ENCODE data around the gene ASB5.

ASB5 gene

DNA sequence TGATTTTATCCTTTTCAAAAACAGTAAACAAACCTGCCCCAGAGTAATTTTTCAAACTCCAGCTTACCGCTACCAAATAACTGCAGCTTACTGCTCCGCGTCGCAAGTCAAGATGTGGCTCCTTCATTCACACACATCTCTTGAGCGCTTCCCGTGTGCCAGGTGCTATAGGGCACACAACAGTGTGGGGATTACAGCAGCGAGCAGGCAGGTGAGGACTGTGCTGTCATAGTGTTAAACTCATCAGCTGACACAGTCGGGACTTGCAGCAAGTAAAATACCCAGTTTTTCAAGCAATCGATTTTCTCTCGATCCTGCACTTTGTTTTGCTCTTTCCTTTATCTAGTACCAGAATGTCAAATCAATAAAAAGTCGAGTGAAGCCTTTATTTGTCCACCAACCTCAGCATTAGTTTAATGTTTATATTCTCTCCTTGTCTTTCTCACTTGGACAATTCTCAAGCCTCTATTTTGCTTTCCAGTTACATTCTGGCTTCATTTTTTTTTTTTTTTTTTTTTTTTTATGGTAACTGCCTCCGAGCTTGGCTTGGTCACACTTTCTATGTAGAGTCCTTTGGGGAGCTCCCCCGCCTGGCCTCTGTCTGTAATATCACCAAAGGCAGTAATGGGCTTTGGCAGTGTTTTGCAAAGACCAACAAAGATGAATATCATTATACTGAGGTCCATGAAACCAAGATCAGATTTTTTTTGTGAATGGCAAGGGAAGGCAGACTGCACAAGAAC, 8.3 kb upstream of the ASB5 start:
- no peak for DNase-seq (ENCODE audit: low read depth in 2 of 2)

DNA sequence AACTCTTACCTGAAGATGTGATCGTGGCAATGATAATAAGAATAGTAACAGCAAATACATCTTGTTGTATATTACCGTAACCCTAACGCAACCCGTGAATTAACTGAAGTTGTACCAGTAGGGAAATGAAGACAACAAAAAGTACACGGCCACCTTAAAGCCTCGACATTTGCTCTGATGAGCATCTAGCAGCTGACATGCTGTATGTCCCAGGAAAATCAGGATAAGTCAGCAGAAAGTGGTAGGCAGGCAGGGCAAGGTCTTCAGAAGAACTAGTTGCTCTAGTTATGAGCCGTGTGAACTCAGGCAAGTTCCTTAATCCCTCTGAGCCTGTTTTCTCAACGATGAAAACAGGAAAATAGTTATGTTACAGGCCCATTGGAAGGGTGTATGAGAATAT, 7.7 kb upstream of the ASB5 start:
- DNase-seq (ENCODE audit: low read depth in 2 of 2), result no peak

- DNase-seq (ENCODE audit: low read depth in 2 of 2), result no peak
Measured at GRCh38 chr4:176274441-176274840, 5.4 kb upstream of the ASB5 start.

DNA sequence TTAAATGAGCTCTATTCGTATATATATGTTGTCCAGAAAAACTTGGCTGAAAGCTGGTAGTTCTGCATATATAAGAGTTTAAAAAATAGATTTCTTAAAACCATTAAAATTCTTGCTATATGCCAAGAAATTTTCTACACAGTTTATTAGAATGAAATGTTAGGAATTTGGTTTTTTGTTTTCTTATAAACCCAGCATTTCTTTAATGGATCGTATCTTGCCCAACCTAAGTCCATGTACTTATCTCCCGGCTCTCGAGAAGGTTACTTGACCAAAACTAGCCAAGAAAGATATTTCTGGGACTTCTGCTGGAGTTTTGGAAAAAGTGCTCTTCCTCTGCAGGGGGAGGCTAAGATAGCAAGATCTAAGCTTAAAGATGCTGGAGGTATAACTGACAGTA, 4.7 kb upstream of the ASB5 start:
- no peak for DNase-seq (ENCODE audit: low read depth in 2 of 2)

DNA sequence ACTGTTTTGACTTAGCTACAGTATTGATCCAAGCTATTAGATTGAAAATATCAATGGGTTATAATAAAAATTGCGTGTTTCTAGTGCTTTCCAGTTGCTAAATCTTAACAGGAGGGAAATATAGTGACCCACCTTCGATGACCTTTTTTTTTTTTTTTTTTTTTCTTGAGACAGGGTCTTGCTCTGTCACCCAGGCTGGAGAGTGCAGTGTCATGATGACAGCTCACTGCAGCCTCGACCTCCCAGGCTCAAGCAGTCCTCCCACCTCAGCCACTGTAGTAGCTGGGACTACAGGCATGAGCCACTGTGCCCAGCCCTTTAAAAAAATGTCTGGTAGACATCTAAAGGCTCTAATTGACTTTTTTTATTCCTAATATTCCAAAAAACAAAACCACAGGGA, 3.8 kb upstream of the ASB5 start:
- no peak for DNase-seq (ENCODE audit: low read depth in 2 of 2)

GRCh38 chr4:176271749-176272148, 2.7 kb upstream of the ASB5 start:
- DNase-seq (ENCODE audit: low read depth in 2 of 2), result no peak

- DNase-seq (ENCODE audit: low read depth in 2 of 2), result no peak
Measured at GRCh38 chr4:176270669-176271068, 1.6 kb upstream of the ASB5 start.

GRCh38 chr4:176266026-176266425, 3.0 kb downstream of the ASB5 start:
- DNase-seq (ENCODE audit: low read depth in 2 of 2), result no peak

DNA sequence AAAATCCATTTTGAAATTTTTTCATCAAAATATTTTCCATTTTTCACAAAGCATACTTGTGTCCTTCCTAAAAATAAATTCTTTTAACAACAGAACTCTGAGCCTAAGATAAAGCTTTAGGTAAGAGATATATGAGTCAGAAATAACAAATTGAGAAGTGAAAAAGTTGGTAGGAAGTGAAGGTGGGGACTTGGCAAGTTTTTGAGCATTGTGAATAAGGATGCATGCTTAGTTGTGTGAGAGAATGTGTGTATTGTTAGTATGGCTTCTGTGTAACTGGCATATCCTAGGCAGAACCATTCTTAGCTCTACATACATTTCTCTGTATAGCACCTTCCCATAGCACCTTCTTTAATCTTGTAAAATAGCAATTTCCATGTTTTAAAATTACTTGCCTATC, 6.8 kb downstream of the ASB5 start:
- DNase-seq (ENCODE audit: low read depth in 2 of 2), result no peak

DNA sequence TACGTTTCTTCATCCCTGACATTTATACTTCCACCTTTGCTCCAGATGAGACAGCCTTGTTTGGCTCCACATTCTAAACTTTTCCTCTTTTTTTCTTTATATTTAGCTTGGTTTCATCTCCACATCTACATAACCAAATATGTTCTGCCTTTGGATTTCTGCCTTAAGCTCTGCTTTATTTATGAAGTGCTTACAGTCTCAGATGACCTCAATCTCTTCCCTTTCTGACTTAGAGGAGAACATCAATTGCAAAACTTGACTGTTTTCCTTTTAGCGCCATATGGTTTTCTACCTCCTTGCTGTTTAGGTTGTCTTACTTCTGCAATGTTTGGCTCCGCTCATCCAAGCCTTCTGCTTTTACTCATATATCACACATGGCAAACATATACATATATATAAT, 7.5 kb downstream of the ASB5 start:
- no peak for DNase-seq (ENCODE audit: low read depth in 2 of 2)

- DNase-seq (ENCODE audit: low read depth in 2 of 2), result no peak
Measured at GRCh38 chr4:176261018-176261417, 8.0 kb downstream of the ASB5 start.

- DNase-seq (ENCODE audit: low read depth in 2 of 2), result no peak
Measured at GRCh38 chr4:176259330-176260090, 9.5 kb downstream of the ASB5 start.

DNA sequence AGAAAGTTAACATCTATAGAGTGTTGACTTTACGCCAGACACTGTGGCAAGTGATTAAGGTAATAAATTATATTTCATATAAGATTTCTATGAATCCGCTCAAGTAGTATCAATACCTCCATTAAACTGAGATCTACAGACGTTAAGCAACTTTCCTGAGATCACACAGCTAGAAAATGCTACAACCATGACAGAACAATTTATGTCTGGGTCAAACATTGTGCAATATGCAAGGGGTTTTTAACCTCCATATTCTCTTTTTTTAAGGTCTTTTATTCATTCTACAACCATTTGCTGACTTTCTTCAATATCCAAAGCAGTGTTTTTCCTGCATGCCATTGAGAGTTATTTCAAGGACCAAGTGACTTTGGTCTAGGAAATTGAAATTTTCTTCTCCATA, 10.9 kb downstream of the ASB5 start:
- no peak for DNase-seq (ENCODE audit: low read depth in 2 of 2)

- DNase-seq (ENCODE audit: low read depth in 2 of 2), result no peak
Measured at GRCh38 chr4:176256921-176257320, 12.1 kb downstream of the ASB5 start.

DNA sequence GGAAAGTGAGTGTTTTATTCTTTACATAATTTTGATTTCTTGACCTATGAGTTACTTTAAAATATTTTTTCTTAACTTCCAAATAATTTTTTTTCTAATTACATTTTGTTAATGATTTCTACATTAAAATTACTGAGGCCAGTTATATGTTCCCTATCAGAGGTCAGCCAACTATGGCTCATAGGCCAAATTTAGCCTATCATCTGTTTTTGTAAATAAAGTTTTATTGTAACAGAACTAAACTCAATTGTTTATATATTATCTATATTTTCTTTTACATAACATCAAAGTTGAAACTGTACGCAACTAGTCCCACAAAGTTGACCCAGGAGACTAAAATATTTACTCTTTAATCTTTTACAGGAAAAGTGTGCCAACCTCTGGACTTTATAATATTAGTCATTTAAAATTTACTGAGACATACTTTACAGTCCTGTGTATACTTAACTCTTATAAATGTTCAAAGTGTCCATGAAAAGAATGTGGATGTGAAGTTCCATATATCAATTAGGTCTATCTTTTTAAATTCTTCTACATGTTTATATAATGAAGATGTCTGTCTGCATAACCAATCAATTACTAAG, 26.2 kb downstream of the ASB5 start:
- no peak for DNase-seq (ENCODE audit: low read depth in 2 of 2)

DNA sequence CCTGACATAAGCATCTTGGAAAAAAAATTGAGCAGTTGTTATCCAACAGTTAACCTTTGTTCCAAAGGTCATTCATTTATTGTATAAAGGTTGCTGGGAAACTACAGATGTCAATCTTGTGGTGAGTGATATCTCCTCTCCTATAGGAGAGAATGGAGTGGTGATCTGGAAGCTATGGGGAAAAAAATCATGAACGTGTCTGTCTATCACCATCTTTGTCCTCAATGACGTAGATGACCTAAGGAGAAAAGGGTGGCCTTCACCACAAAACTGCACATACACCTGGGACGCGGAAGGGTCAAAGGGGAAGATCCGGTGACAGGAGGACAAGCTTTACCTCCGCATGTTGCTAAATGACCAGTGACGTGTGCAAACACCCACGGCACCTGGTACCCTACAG, 27.3 kb downstream of the ASB5 start:
- DNase-seq (ENCODE audit: low read depth in 2 of 2), result no peak

- no peak for DNase-seq (ENCODE audit: low read depth in 2 of 2)
Measured at GRCh38 chr4:176238826-176239225, 30.2 kb downstream of the ASB5 start.

DNA sequence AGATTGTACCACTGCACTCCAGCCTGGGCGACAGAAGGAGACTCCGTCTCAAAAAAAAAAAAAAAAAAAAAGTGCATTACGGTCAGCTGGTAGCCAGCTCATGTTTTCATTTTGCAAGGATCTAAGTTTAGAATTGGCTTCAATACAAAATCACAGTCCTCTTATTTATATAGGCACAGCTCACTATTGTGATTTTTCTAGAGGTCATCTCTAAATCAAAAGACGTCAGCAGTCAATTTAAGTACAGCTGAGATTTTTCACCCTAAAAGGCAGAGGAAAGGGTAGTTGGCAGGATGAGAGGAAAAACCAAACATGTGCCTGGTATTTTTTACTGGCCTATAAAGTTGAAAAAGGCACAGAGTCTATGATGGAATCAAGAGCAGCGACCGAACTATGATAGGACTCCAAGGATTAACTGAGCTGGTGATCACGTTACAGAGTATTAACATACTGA, 30.8 kb downstream of the ASB5 start:
- DNase-seq (ENCODE audit: low read depth in 2 of 2), result no peak

GRCh38 chr4:176236946-176237345, 32.1 kb downstream of the ASB5 start:
- no peak for DNase-seq (ENCODE audit: low read depth in 2 of 2)

DNA sequence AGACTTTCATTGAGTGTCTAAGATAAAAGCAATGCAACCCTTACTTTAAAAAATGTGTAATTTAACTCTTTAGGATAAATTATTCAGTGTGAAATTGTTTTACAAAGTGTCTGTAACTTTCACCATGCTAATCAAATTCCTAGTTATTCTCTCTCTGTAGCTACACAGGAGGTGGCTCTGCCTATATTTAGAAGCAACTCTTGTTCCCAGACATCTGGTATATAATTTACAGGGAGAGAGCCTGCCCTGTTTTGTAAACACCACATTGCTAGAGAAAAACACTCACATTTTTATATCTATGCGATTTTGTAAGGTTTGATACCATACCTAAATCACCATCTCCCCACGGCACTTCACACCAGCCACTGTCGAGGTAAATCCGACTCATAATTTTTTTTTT, 38.2 kb downstream of the ASB5 start:
- DNase-seq (ENCODE audit: low read depth in 2 of 2), result no peak

DNA sequence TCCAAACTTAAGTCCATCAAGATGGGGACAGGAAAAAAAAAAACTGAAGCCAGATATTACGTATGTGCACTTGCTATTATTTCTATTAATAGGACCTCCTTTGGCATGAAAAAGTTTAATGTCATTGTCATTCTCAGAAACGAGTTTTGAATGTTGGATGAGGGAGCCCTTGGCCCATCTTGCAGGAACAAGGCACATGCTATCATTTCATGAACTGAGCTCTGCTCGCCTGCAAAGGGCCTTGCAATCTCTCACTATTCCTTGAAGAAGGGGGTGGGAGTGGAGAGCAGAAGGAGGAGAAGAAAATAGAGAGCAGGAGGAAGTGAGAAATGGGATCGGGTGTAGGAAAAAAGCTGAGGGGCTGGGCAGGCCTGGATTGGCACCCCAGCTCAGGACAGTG, 39.4 kb downstream of the ASB5 start:
- DNase-seq (ENCODE audit: low read depth in 2 of 2), result no peak

DNA sequence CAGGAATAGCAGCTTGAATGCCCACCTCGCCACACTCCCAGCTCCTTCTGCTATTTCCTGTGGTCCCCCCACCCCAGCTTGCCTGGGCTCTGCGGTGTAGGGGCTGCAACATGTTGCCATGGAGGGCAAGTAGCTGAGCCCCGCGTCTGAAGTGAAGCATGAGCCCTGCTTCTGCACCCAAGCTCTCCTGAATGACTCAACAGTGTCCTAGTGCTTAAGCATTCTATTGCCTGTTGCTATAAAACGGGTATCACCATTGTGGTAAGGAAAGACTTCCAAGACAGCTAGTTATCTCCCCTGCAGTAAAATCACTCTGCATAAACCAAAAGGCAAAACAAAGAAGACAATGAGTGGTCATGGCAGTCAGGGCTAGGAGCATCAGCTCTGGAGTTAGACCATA, 42.3 kb downstream of the ASB5 start:
- no peak for DNase-seq (ENCODE audit: low read depth in 2 of 2)

- no peak for DNase-seq (ENCODE audit: low read depth in 2 of 2)
Measured at GRCh38 chr4:176223561-176223960, 45.5 kb downstream of the ASB5 start.

All from activated CD8-positive, alpha-beta memory T cell treated with anti-CD3 and anti-CD28 coated beads for 4 hours (primary cell).